ENCODE measurements around the gene SLC2A9. TPM values are rescaled to one million over a fixed set of nuclear protein-coding genes. Genes with fewer than 3 reads are reported as not detected.

Gene SLC2A9
- total RNA-seq, 1 donor from 2014 or later: 1.2 TPM

DNA sequence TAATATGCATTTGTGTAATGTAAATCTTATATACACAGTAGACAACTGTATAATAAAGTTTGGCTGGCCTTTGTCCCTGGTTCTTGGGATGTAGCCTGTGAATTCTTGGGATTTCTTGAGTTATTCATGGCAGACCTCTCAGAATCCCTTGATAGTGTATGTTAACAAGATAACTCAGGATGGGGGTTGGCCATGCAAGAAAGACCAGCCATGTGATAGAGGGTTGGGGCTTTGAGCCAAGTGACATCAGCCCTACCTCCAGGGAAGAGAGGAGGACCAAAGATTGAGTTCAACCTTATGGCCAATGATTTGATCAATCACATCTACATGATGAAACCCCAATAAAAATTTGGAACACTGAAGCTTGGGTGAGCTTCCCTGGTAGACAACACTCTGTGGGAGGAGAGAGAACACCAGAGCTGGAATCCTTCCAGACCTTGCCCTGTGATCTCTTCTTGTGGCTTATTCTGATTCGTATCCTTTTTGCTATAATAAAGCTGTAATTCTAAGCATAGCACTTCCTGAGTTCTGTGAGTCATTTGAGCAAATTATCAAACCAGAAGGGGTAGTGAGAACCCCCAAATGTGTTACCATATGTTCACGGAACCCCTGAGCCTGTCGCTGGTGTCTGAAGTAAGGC lies 11.3 kb downstream of the SLC2A9 start:
- TF ChIP-seq, protein P1, sequence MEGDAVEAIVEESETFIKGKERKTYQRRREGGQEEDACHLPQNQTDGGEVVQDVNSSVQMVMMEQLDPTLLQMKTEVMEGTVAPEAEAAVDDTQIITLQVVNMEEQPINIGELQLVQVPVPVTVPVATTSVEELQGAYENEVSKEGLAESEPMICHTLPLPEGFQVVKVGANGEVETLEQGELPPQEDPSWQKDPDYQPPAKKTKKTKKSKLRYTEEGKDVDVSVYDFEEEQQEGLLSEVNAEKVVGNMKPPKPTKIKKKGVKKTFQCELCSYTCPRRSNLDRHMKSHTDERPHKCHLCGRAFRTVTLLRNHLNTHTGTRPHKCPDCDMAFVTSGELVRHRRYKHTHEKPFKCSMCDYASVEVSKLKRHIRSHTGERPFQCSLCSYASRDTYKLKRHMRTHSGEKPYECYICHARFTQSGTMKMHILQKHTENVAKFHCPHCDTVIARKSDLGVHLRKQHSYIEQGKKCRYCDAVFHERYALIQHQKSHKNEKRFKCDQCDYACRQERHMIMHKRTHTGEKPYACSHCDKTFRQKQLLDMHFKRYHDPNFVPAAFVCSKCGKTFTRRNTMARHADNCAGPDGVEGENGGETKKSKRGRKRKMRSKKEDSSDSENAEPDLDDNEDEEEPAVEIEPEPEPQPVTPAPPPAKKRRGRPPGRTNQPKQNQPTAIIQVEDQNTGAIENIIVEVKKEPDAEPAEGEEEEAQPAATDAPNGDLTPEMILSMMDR (IDR thresholded peaks at IDR 0.05): no peak
- ATAC-seq (ENCODE audit: low read depth): no peak
- no peak overlapping the region for H3K4me3 Mint-ChIP-seq
- no peaks in the 10 kb centered on the region for H3K27me3 Mint-ChIP-seq
- CTCF ChIA-PET: no interaction called here
- no peak overlapping the region for H3K27ac Mint-ChIP-seq
- H3K4me1 Mint-ChIP-seq: peaks cover 24% of the 10 kb centered on the region
- POLR2A ChIA-PET: no interaction called here
- no peaks in the 10 kb centered on the region for H3K36me3 Mint-ChIP-seq (ENCODE audit: low read depth)
- intact Hi-C loops (cut with micrococcal nuclease): loop anchor here (5.0 kb wide), 1 partner anchor 38 kb away; no protein-coding TSS in a partner anchor
- no peaks in the 10 kb centered on the region for H3K9me3 Mint-ChIP-seq
- no peak for DNase-seq

- Mint-ChIP-seq H3K36me3 (ENCODE audit: low read depth) (no peaks in the 10 kb centered on the region), H3K27me3 (no peaks in the 10 kb centered on the region), H3K27ac (no peak overlapping the region), H3K4me3 (no peak overlapping the region), H3K4me1 (peaks cover 24% of the 10 kb centered on the region), H3K9me3 (no peaks in the 10 kb centered on the region)
- ChIA-PET POLR2A (interaction anchor here (2.6 kb wide), 1 partner anchor 109 kb away, joined by 10 read pairs; the partner anchor contains the start of gene WDR1), CTCF (interaction anchor here (0.6 kb wide), 1 partner anchor 476 kb away, joined by 3 read pairs; no protein-coding TSS in a partner anchor)
- TF ChIP-seq, protein P1 (IDR thresholded peaks at IDR 0.05): no peak
- ATAC-seq (ENCODE audit: low read depth) (no peak), DNase-seq (no peak)
- intact Hi-C loops (cut with micrococcal nuclease): loop anchor here (5.0 kb wide), 1 partner anchor 36 kb away; no protein-coding TSS in a partner anchor
Observed at GRCh38 chr4:10008609-10009005, 12.7 kb downstream of the SLC2A9 start.

DNA sequence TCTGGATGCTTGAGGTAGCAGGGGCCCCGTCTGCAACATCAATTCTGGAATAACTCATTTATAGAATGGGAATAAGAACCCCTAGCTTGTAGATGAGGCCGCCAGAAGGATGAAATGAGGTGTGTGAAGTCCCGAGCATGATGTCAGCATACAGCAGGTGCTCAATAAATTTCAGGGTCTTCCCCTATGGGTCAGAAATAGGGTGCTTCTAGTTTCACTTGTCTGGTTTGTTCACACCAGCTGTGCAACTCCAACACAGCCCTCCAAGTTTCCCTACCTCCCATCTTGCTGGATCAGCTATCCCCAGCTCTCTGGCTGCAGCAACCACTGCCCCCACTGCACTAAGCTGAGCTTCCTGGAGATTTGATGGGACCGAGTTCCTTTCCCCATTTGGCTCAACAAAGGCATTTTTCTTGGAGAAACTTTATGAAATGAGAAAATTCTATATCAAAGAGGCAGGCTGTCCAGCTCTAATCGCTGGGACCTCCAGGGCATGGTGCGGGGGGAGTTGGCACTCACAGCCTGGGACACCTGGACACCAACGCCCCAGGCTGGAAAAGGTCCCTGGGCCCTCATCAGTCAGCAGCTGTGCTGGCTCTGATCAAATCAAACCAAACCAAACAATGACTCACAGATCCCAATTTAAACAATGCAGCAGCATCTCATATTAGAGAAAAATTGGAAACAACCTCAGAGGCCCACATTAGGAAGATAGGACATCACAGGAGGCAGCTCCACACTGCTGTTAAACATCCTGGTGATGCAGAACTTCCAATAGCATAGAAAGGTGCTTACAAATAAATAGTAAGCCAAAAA lies 13.3 kb downstream of the SLC2A9 start:
- intact Hi-C loops (cut with micrococcal nuclease): loop anchor here (5.0 kb wide), 1 partner anchor 36 kb away; no protein-coding TSS in a partner anchor
- TF ChIP-seq, protein P1 (IDR thresholded peaks at IDR 0.05): no peak
- no peaks in the 10 kb centered on the region for H3K36me3 Mint-ChIP-seq (ENCODE audit: low read depth)
- H3K4me3 Mint-ChIP-seq: no peak overlapping the region
- H3K27ac Mint-ChIP-seq: no peak overlapping the region
- no peak for DNase-seq
- CTCF ChIA-PET: no interaction called here
- no peaks in the 10 kb centered on the region for H3K27me3 Mint-ChIP-seq
- POLR2A ChIA-PET: interaction anchor here (2.6 kb wide), 1 partner anchor 109 kb away, joined by 10 read pairs; the partner anchor contains the start of gene WDR1
- peaks cover 24% of the 10 kb centered on the region for H3K4me1 Mint-ChIP-seq
- ATAC-seq (ENCODE audit: low read depth): no peak
- H3K9me3 Mint-ChIP-seq: no peaks in the 10 kb centered on the region

- DNase-seq (no peak), ATAC-seq (ENCODE audit: low read depth) (no peak)
- H3K36me3 Mint-ChIP-seq (ENCODE audit: low read depth): no peaks in the 10 kb centered on the region
- intact Hi-C loops (cut with micrococcal nuclease): loop anchor here (5.0 kb wide), 1 partner anchor 35 kb away; no protein-coding TSS in a partner anchor
- ChIA-PET CTCF (interaction anchor here (1.0 kb wide), 1 partner anchor 8 kb away, joined by 4 read pairs; no protein-coding TSS in a partner anchor), POLR2A (interaction anchor here (2.6 kb wide), 1 partner anchor 110 kb away, joined by 10 read pairs; the partner anchor contains the start of gene WDR1)
- H3K27ac Mint-ChIP-seq: peak overlapping the region; percentile 77
- H3K9me3 Mint-ChIP-seq: no peaks in the 10 kb centered on the region
- H3K4me3 Mint-ChIP-seq: no peak overlapping the region
- H3K27me3 Mint-ChIP-seq: no peaks in the 10 kb centered on the region
- TF ChIP-seq, protein P1 (IDR thresholded peaks at IDR 0.05): no peak
- peaks cover 24% of the 10 kb centered on the region for H3K4me1 Mint-ChIP-seq
Observed at GRCh38 chr4:10007436-10007740, 13.9 kb downstream of the SLC2A9 start.
